ENCODE data around the gene BCAM. TPM values are rescaled to one million over a fixed set of nuclear protein-coding genes. Genes with fewer than 3 reads are reported as not detected.

Gene BCAM
- total RNA-seq, 2 donors from 2014 or later, result 0.31 TPM; not detected in 1

- no peak for ATAC-seq
- Mint-ChIP-seq H3K36me3 (no peaks in the 10 kb centered on the region), H3K27ac (no peak overlapping the region), H3K9me3 (no peaks in the 10 kb centered on the region)
- DNase-seq (ENCODE audit: low spot score in 2 of 2), result no peak
Measured at GRCh38 chr19:44782729-44783128, 26.2 kb upstream of the BCAM start.

GRCh38 chr19:44783545-44783944 is 25.4 kb upstream of the BCAM start:
- Mint-ChIP-seq H3K27ac (no peak overlapping the region), H3K9me3 (no peaks in the 10 kb centered on the region), H3K36me3 (no peaks in the 10 kb centered on the region)
- no peak for ATAC-seq
- DNase-seq (ENCODE audit: low spot score in 2 of 2), result no peak

DNA sequence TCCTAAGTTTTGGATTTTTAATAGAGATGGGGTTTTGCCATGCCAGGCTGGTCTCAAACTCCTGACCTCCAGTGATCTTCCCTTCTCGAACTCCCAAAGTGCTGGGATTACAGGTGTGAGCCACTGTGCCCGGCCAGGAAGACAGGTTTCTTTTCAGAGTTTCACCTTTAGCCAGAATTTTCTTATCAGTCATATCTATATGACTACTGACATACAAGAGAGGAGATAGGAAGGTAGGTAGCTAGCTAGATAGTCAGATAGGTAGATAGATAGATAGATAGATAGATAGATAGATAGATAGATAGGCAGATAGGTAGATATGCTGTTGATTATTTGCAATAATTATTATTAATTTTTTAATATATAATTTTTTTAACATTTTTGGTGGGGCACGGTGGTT is 23.6 kb upstream of the BCAM start:
- ATAC-seq (no peak), DNase-seq (ENCODE audit: low spot score in 2 of 2) (no peak)
- Mint-ChIP-seq H3K9me3 (no peaks in the 10 kb centered on the region), H3K36me3 (no peaks in the 10 kb centered on the region), H3K27ac (no peak overlapping the region)

GRCh38 chr19:44785993-44786392 is 22.9 kb upstream of the BCAM start:
- ATAC-seq, result no peak
- no peak for DNase-seq (ENCODE audit: low spot score in 2 of 2)
- H3K9me3 Mint-ChIP-seq, result no peaks in the 10 kb centered on the region
- no peaks in the 10 kb centered on the region for H3K36me3 Mint-ChIP-seq
- H3K27ac Mint-ChIP-seq, result no peak overlapping the region

GRCh38 chr19:44788971-44789370 is 19.9 kb upstream of the BCAM start:
- Mint-ChIP-seq H3K36me3 (no peaks in the 10 kb centered on the region), H3K27ac (no peak overlapping the region), H3K9me3 (no peaks in the 10 kb centered on the region)
- ATAC-seq (no peak), DNase-seq (ENCODE audit: low spot score in 2 of 2) (no peak)

- Mint-ChIP-seq H3K36me3 (no peaks in the 10 kb centered on the region), H3K9me3 (no peaks in the 10 kb centered on the region), H3K27ac (no peak overlapping the region)
- ATAC-seq, result no peak
- DNase-seq (ENCODE audit: low spot score in 2 of 2), result no peak
Measured at GRCh38 chr19:44789943-44790483, 18.9 kb upstream of the BCAM start.

- DNase-seq (ENCODE audit: low spot score in 2 of 2) (no peak), ATAC-seq (no peak)
- H3K36me3 Mint-ChIP-seq, result no peaks in the 10 kb centered on the region
- H3K27ac Mint-ChIP-seq, result peak overlapping the region in 1 of 2 donors; percentile 2
- no peaks in the 10 kb centered on the region for H3K9me3 Mint-ChIP-seq
Measured at GRCh38 chr19:44792281-44792680, 16.6 kb upstream of the BCAM start.

DNA sequence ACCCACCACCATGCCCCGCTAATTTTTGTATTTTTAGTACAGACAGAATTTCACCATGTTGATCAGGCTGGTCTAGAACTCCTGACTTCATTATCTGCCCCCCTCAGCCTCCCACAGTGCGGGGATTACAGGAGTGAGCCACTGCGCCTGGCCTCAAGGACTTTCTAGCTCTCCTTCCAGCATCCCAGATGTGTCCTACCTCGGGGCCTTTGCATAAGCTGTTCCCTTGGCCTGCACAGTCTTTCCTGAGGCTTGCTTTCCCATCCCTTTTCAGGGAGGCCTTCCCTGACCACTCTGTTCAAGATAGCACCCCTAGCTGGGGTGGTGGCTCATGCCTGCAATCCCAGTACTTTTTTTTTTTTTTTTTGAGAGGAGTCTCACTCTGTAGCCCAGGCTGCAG is 14.3 kb upstream of the BCAM start:
- DNase-seq (ENCODE audit: low spot score in 2 of 2), result no peak
- no peak for ATAC-seq
- no peaks in the 10 kb centered on the region for H3K36me3 Mint-ChIP-seq
- H3K9me3 Mint-ChIP-seq, result no peaks in the 10 kb centered on the region
- H3K27ac Mint-ChIP-seq, result peak overlapping the region in 1 of 2 donors; percentile 55

DNA sequence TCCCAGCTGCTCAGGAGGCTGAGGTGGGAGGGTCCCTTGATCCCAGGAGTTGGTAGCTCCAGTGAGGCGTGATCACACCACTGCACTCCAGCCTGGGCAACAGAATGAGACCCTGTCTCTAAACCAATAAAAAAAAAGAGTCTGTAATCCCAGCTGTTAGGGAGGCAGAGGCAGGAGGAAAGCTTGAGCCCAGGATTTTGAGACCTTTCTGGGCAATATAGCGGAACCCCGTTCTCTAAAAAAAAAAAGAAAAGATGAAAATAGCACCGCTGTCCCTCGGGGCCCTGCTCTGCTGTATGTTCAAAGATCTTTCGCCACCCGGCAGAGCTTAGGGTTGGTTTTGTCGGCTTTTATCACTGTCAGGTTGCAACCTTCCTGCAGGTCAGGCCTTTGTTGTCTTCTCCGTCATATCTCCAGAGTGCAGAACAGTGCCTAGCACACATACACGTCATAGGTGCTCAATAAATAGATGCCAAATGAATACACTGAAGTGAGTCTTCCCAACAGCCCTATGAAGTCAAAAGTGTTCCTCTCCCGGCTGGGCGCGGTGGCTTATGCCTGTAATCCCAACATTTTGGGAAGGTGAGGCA is 13.4 kb upstream of the BCAM start:
- DNase-seq (ENCODE audit: low spot score in 2 of 2) (no peak), ATAC-seq (no peak)
- Mint-ChIP-seq H3K27ac (no peak overlapping the region), H3K9me3 (no peaks in the 10 kb centered on the region), H3K36me3 (no peaks in the 10 kb centered on the region)

GRCh38 chr19:44796701-44797115 is 12.2 kb upstream of the BCAM start:
- H3K27ac Mint-ChIP-seq, result peak overlapping the region; percentile 57 to 63
- DNase-seq (ENCODE audit: low spot score in 2 of 2), result no peak
- H3K36me3 Mint-ChIP-seq, result no peaks in the 10 kb centered on the region
- no peak for ATAC-seq
- no peaks in the 10 kb centered on the region for H3K9me3 Mint-ChIP-seq

- no peak for DNase-seq (ENCODE audit: low spot score in 2 of 2)
- no peaks in the 10 kb centered on the region for H3K9me3 Mint-ChIP-seq
- ATAC-seq, result no peak
- H3K36me3 Mint-ChIP-seq, result no peaks in the 10 kb centered on the region
- H3K27ac Mint-ChIP-seq, result no peak overlapping the region
Measured at GRCh38 chr19:44799627-44800346, 9.1 kb upstream of the BCAM start.

DNA sequence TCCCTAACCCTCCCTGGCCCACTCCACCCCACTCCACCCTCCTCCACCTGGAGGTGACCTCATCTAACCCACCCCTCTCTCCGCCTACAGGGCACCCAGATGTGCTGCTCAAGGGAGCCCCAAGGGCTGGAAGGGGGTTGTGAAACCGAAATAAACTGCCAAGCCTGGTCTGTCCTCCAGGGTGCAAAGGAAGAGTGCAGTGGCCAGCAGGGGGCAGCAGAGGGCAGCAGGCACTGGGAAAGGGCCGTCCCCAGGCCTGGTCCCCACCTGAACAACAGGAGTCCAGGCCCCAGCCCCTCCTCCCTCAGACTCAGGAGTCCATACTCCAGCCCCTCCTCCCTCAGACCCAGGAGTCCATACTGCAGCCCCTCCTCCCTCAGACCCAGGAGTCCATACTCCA is 8.4 kb upstream of the BCAM start:
- DNase-seq (ENCODE audit: low spot score in 2 of 2), result peak; percentile 76 to 93
- Mint-ChIP-seq H3K36me3 (no peaks in the 10 kb centered on the region), H3K9me3 (no peaks in the 10 kb centered on the region), H3K27ac (no peak overlapping the region)
- ATAC-seq, result peak; percentile 97

GRCh38 chr19:44803442-44804428 is 5.2 kb upstream of the BCAM start:
- H3K27ac Mint-ChIP-seq, result no peak overlapping the region

GRCh38 chr19:44806291-44806690 is 2.6 kb upstream of the BCAM start:
- Mint-ChIP-seq H3K36me3 (no peaks in the 10 kb centered on the region), H3K9me3 (no peaks in the 10 kb centered on the region), H3K27ac (no peak overlapping the region)
- DNase-seq (ENCODE audit: low spot score in 2 of 2), result no peak
- ATAC-seq, result no peak

More at GRCh38 chr19:44803442-44804428, 5.2 kb upstream of the BCAM start:
- Mint-ChIP-seq H3K9me3 (no peaks in the 10 kb centered on the region), H3K36me3 (no peaks in the 10 kb centered on the region)
- DNase-seq (ENCODE audit: low spot score in 2 of 2) (no peak), ATAC-seq (no peak)

DNA sequence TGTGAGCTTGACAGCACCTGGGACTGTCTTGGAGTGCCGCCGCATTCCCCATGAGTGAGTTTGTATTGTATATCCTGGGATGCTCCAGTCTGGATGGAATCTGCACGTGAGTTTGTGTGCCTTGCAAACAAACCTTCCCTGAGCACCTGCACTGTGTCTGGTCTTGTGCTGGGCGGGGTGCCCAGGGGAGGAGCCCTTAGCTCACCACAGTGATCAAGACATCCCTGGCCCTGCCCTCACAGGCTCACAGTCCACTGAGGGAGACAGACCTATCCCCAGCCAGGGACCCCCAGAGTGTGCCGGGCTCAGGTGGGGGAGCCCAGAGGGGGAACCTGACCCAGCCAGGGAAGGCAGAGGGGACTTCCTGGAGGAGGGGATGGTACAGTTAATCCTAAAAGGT is 1.7 kb upstream of the BCAM start:
- ATAC-seq (no peak), DNase-seq (ENCODE audit: low spot score in 2 of 2) (no peak)
- H3K36me3 Mint-ChIP-seq, result no peaks in the 10 kb centered on the region
- no peak overlapping the region for H3K27ac Mint-ChIP-seq
- no peaks in the 10 kb centered on the region for H3K9me3 Mint-ChIP-seq

DNA sequence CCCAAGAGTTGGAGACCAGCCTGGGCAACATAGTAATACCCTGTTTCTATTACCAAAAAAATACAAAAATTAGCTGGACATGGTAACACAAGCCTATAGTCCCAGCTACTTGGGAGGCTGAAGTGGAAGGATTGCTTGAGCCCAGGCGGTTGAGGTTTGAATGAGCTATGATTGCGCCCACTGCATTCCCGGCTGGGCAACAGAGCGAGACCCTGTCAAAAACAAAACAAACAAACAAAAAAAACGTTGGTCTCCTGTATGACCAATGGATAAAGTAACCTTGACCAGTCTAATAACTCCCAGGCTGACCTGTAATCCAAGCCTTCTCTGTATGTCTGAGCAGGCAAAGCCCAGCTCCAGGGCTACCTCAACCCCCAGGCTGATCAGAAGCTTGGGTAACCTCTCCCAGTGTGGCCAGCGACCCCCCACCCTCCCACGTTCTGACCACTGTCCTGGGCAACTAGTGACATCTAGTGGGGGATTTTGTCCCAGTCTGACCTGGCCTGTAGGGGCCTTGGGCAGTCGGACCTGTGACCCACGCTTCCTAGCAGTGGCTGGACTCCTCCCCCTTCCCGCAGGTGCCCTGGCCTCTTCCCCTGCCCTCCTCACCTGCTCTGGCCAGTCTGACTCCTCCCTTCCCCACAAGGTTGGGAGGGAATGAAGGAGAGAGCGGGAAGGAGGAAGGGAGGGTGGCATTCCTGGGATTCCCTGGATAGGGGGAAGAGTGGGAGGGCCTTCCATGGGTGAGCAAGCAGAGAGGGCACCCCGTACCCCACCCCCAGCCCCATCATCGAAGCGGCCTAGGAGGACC is 1.0 kb upstream of the BCAM start:
- no peaks in the 10 kb centered on the region for H3K9me3 Mint-ChIP-seq
- DNase-seq (ENCODE audit: low spot score in 2 of 2), result no peak
- no peak for ATAC-seq
- no peaks in the 10 kb centered on the region for H3K36me3 Mint-ChIP-seq
- no peak overlapping the region for H3K27ac Mint-ChIP-seq
